HK-2 (cell line): ENCODE results near the gene RPS18.

Experiments used
- DNase-seq: peaks from one replicate; pipeline ENCODE4 v3.0.0-alpha.2; 2018; ENCODE audit not compliant: unreplicated experiment

Gene RPS18

GRCh38 chr6:33289784-33290315, 18.0 kb downstream of the RPS18 start:
- no peak for DNase-seq

GRCh38 chr6:33290459-33290858, 18.6 kb downstream of the RPS18 start:
- DNase-seq, result no peak

- no peak for DNase-seq
Observed at GRCh38 chr6:33292996-33293682, 21.3 kb downstream of the RPS18 start.

- DNase-seq, result no peak
Observed at GRCh38 chr6:33294086-33294823, 22.4 kb downstream of the RPS18 start.

- no peak for DNase-seq
Observed at GRCh38 chr6:33295621-33296369, 23.9 kb downstream of the RPS18 start.

- no peak for DNase-seq
Observed at GRCh38 chr6:33296797-33297405, 25.0 kb downstream of the RPS18 start.

- DNase-seq, result no peak
Observed at GRCh38 chr6:33297406-33297955, 25.6 kb downstream of the RPS18 start.

GRCh38 chr6:33297956-33298772, 26.3 kb downstream of the RPS18 start:
- DNase-seq, result peak; percentile 75

- DNase-seq, result peak; percentile 69
Observed at GRCh38 chr6:33298773-33299236, 26.9 kb downstream of the RPS18 start, which contains the start of gene RGL2. Gene RGL2, minus strand, starts transcription at chr6:33298942. Its CDS starts 332 bp downstream, at chr6:33298610.

- peak; percentile 93 for DNase-seq
Observed at GRCh38 chr6:33299237-33299944, 27.5 kb downstream of the RPS18 start.

GRCh38 chr6:33301877-33302276, 30.0 kb downstream of the RPS18 start:
- DNase-seq, result no peak

- no peak for DNase-seq
Observed at GRCh38 chr6:33304216-33304615, 32.3 kb downstream of the RPS18 start.

GRCh38 chr6:33305052-33305451, 33.2 kb downstream of the RPS18 start:
- no peak for DNase-seq

GRCh38 chr6:33306356-33306755, 34.5 kb downstream of the RPS18 start:
- no peak for DNase-seq

GRCh38 chr6:33312361-33313104, 40.7 kb downstream of the RPS18 start:
- DNase-seq, result peak; percentile 74

- DNase-seq, result peak; percentile 39
Observed at GRCh38 chr6:33313105-33313708, 41.3 kb downstream of the RPS18 start.

- peak; percentile 78 for DNase-seq
Observed at GRCh38 chr6:33313709-33314514, 42.0 kb downstream of the RPS18 start, which contains the start of gene TAPBP. Gene TAPBP, minus strand, starts transcription at chr6:33314078. Its CDS starts 37 bp downstream, at chr6:33314041.

GRCh38 chr6:33314515-33314942, 42.7 kb downstream of the RPS18 start:
- peak; percentile 72 for DNase-seq
